OCI-M2 (cell line): ENCODE data around the gene SPPL3.
"Not testable (repeated sequence)": the region's sequence is repeated elsewhere in the genome, so short reads cannot be mapped to it uniquely, and the experiment has no call there.

Source experiments
- DNase-seq: peaks from one replicate; lab custom pipeline; 2025; ENCODE audit not compliant: unreplicated experiment; lab: John Stamatoyannopoulos, UW

Gene SPPL3

DNA sequence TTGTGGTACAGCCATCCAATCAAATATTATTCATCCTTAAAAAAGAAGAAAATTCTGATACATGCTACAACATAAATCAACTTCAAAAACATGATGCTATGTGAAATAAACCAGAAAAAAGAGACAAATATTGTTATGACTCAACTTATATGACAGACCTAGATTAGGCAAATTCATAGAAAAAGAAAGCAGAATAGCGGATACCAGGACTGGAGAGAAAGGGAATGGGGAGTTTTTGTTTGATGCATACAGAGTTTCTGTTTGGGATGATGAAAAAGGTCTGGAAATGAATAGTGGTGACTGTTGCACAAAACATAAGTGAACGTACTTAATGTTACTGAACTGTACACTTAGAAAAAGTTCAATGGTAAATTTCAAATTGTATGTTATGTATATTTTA, 82.3 kb downstream of the SPPL3 start:
- DNase-seq = no peak

DNA sequence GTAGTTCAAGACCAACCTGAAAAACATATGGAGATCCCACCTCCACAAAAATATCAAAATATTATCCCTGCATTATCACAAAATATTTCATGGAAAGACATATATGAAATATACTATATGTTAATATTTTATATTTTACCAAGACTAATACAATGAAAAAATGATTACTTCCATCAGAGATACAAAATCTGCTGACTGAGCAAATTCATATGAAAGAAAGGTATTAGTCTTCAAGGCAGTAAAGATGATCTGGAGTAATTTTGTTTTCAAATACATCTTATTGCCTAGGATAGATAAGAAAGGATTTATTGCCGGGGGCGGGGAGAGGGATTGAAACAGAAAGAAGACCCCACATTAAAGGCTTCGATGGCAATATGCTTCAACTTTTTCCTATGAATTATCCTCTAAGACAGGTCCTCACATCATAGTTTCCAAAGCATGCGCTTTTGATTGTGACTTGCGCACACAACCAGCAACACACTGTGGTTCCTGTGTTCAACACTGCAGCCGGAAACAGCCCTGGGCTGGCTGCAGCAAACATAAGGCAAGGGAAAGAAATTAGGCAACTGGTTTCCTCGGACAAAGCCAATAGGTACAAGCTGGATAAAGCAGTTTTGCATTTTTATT, 83.2 kb downstream of the SPPL3 start:
- no peak for DNase-seq

DNA sequence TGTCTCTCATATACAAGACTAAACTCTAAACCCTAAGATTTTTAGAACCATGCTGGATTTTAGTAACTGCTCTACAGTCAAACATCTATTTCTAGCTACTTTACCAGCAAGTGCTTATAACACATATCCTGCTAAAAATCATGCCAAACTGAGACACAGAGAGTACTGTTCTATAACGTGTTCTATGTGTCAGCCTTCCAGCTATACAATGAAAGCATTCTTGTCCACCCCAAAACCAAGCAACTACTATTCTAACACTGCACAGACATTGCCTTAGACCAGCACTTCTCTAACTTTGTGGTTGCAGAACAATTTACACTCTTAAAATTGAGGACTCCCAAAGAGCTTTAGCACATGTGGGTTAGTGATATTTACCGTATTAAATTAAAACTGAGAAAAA, 85.7 kb downstream of the SPPL3 start:
- no peak for DNase-seq

DNA sequence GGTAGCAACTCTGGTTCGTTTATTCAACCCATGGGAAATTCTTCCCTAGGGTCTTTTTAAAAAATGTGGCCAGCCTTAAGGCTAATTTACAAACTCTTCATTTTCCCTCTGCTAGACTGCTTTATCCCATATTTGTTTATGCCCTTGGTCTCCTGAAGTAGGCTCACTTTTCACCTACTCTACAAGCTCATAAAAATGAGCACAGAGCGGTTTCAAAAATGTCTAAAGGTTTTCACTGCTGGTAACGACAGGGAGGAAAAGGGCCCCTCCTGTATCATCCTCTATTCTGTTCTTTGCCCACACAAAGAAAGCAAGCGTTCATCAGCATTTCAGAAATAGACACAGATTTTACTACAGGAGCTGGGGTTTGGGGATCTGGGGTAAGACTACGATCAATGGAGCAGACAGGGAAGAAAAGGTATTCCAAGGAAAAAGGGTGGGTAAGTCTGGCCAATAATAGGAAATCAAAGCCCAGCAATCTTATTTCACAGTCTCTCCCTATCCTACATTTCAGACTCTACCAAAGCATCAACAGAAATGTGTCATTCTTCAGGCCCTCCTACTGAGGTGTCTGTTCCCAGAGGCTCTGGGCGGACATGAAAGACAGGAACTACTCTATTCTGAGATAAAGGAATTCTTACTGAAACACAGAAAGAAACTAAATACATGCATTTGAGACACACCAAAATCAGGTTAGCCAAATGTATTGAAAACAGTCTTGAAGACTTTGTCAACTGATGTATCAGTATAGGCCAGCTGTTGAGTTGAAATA, 86.4 kb downstream of the SPPL3 start:
- DNase-seq = no peak

GRCh38 chr12:120816363-120816762, 87.8 kb downstream of the SPPL3 start:
- no peak for DNase-seq

DNA sequence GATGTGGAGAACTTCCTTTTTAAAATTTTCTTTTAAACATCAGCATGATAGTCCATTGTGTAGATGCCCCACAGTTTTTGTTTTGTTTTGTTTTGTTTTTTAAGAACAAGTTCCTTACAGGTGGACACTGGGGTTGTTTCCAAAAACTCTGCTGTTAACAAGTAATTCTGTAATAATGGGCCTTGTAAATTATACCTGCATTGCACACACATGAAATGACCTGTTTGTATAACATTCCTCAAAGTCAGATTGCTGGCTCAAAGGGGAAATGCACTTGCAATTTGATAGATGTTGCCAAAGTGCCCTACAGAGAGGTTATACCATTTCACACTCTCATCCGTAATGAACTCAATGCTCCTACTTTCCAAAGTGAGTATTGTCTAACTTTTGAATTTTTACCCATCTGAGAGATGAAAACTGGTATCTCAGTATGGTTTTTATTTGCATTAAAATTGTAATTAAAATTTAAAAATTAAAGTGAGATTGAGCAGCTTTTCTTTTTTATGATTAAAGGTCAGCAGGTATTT, 89.2 kb downstream of the SPPL3 start:
- DNase-seq = no peak

GRCh38 chr12:120814203-120814902, 89.8 kb downstream of the SPPL3 start:
- no peak for DNase-seq

DNA sequence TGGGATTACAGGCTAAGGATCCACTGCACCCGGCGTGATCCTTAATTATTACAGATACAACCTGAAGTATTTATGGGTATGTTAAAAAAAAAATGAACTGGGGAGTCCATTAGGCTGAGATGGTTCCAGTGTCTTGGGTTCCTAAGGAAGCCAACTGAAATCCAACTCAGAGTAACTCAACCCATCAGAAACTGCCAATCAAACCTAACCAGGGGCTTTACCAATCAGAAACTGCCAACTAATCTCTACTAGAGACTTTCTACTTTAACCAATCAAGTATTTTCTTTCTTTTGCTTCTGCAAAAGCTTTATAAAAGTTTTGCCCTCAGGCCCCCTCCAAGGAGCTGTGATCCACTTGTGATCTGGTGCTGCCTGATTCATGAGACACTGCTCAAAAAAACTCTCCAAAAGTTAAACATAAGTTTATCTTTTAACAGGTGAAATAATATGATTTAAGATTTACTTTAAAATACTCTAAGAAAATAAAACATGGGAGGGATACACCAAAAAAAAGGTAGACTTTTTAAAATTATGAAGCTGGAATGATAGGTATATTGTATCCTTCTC, 90.5 kb downstream of the SPPL3 start:
- no peak for DNase-seq

GRCh38 chr12:120810021-120810420, 94.1 kb downstream of the SPPL3 start:
- DNase-seq = no peak

- DNase-seq = no peak
Observed at GRCh38 chr12:120804428-120804827, 99.7 kb downstream of the SPPL3 start.

DNA sequence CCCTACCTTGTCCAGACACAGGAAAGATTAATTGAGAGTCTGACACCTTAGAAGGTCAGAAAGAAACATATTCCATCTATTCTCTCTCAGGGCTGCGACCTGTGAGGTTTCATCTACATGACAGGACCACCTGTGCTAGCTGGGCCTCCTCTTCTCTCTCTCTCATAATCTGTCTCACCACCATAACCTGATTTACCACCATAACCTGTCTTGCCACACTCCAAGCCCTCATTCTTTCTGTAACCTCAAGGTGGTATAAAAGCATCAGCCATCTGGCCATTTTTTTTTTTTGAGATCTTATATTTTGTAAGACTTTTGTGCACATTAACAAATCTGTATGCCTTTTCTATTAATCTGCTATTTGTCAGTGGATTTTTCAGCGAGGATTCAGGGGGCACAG, 103.0 kb downstream of the SPPL3 start:
- DNase-seq = no peak

DNA sequence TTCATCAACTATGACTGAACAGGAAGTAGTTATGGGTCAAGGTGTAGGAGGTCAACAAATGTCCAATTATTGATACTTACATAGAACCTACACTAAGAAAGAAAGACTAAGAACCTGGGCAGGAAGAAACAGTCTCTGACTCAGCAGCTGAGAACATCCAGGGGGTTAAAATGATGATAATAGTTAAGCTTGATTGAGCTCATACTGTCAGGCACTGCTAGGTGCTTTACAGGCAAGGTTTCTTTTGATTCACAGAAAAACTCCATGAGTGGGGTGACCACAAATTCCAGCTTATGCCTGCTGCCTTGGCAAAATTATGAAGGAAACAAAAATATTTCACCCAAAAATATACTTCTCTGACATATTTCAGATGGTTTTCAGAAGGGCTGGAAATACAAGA, 103.5 kb downstream of the SPPL3 start:
- DNase-seq = no peak

DNA sequence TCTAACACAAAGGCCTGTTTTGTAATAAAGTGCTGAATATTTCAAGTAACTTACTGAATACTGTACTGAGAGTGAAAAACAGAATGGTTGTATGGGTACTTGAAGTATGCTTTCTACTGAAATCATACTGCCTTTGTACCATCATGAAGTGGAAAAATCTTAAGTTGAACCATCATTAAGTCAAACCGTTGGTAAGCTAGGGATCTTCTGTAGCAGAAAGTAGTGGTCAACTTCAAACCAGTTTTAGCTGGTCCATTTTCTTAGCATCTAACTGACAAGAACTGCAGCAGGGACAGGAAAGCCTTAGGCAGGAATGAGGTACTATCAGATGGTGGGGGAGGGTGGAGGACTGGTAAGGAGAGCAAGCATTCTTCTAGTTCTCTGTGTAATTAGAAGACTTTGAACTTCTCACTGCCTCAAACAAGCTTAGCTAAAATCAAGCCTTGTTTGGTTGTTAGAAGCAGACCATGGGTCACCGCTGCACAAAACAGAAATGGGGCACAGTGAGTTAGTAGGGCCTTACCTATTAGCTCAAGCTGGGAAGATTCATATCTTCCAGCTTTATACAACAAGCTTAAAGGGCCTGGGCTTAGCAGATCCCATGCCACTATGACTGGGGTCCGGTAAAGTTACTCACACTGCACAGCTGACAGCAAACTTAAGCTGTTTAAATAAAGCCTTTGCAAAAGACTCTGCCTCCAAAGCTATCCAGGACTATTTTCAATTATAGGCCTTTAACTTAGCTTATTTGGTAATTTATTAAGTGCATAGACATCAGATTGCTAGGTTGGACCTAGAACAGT, 104.7 kb downstream of the SPPL3 start:
- DNase-seq = no peak

DNA sequence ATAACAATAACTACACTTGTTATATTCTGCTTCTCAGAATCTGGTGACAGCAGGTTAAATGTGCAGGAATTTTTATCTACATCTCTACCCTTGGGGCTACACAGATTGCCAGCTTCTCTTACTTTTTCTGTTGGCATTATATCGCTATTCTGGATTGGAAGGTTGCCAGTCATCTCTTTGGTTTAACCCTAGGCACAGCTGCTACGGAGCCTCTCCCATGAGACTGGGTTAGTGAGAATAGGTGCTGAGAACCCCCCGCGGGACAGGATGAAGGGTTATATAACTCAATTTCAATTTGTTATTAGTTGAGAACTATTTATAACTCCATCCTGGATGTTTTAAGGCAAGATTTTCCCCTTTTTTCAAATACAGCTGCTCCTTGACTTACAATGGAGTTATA, 105.5 kb downstream of the SPPL3 start:
- no peak for DNase-seq

DNA sequence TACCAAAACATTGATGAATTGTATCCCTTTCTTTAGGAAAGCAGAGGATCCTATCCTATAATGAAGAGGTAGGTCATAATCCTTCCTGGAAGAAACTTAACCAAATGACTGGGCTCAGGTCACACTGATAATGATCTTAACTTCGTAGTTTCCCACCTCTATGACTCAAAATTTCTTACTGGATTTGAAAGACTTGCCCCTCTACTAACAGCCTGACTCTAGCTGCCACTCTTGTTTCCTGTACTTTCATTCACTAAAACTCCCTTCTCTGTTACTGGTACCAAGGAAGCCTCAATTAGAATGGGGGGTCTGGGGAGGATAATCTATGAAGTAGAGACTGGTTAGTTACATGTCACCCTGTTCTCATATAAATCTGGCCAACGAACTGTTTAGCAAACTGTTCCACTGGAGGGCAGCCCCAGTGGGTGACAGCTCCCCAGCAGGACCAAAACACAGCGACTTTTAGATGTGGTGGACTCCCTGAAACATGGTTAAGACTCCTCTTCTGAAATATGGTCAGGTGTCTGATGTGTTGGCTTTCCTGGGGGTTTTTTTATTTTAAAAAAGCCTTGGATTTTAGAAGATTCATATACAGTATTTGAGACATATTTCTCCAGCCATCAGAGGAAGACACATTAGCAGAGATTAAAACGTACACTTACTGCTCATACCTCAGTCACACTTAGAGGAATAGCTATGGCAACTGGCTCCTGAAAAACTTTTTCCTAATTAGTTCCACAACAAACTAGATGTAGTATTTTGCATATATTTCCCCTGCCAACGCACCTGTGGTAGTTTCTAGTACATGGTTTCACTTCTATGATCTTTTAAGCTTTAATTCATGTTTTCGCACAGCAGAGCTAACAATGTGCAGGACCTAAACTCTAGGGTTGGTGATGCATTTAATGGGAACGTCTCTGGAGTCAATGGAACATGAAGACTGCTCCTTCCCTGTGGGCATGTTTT, 106.2 kb downstream of the SPPL3 start:
- no peak for DNase-seq

- DNase-seq = no peak
Observed at GRCh38 chr12:120795441-120796178, 108.5 kb downstream of the SPPL3 start.

- no peak for DNase-seq
Observed at GRCh38 chr12:120793357-120793756, 110.8 kb downstream of the SPPL3 start.

DNA sequence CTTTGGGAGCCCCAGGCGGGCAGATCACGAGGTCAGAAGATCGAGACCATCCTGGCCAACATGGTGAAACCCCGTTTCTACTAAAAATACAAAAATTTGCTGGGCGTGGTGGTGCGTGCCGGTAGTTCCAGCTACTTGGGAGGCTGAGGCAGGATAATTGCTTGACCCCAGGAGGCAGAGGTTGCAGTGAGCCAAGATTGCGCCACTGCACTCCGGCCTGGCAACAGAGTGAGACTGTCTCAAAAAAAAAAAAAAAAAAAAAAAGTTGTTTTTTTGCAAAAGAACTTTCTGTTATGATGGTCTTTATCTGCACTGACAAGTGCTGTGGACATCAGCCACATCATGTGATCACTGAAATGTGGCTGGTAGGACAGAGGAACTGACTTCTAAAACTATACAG, 111.7 kb downstream of the SPPL3 start:
- DNase-seq = not testable (repeated sequence)

- DNase-seq = no peak
Observed at GRCh38 chr12:120791669-120792176, 112.4 kb downstream of the SPPL3 start.
